NOMO-1 (cell line): ENCODE measurements around the gene DUS3L.
"Not testable (repeated sequence)": the region's sequence is repeated elsewhere in the genome, so short reads cannot be mapped to it uniquely, and the experiment has no call there.

Experiments
- DNase-seq, 2 experiments: peaks; one replicate each; lab custom pipeline; 2025; ENCODE audit not compliant: unreplicated experiment in 2 of 2; lab: John Stamatoyannopoulos, UW

The DUS3L gene

GRCh38 chr19:5800361-5801270, 9.7 kb upstream of the DUS3L start:
- DNase-seq, result no peak

DNA sequence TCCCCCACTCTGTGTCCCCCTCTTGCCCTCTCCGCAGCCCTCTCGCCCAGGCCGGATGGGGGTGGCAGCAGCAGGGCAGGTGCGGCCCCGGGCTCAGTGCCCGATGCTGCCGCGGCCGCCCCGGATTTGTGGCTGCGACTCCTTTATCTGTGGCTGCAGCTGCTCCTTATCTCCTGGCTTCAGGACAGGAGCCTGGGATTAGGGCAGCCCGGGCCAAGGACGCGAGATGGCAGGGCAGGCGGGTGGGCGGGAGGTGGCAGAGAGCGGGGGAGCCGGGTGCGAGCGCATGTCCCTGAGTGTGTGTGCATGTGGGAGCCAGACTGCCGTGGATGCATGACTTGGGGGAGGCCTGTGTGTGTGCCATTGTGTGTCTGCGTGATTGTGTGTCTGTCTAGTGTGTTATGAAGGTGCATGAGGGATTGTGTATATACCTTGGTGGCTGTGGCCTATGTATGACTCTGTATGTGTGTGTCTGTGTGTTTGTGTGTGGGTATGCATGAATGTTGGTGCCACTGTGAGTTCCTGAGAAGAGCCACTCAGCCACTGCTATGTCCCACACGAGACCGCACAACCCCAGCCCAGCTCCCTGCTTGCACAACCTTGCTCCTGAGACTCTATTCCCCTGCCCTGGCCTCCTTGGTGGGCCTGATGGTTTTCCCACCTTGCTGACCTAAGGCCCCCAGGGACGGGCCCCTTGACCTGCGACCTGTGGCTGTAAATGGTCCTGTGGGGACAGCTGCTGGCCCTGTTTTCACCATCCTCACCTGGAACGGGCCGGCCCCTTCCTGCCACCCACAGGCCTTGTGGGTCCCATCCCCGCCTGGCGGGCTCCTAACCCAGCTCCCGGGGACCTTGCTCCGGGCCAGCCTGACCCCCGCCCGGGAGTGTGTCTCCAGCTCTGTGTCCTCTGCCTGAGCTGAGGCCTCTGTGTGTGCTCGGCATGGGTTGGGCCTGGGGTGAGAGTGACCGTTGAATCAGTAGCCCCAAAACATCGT, 8.6 kb upstream of the DUS3L start:
- DNase-seq, result no peak

- no peak for DNase-seq
Measured at GRCh38 chr19:5798244-5798643, 7.3 kb upstream of the DUS3L start.

GRCh38 chr19:5795382-5795919, 4.5 kb upstream of the DUS3L start:
- no peak for DNase-seq

DNA sequence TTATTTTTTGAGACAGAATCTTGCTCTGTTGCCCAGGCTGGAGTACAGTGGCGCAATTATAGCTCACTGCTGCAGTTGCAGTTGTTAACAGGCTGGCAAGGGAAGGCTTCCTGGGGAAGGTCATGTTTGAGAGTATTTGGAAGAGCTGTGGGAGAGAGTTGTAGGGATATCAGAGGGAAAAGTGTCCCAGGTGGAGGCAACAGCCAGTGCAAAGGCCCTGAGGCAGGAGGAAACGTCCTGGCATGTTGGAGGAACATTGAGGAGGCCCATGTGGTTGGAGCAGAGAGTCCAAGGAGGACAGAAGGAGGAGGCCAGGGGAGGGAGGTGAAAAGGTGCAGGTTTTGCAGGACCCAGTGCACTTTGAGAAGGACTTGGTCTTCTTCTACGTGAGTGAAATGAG, 2.2 kb upstream of the DUS3L start:
- no peak for DNase-seq

- no peak for DNase-seq
Measured at GRCh38 chr19:5792224-5792623, 1.3 kb upstream of the DUS3L start.

- DNase-seq, result no peak
Measured at GRCh38 chr19:5789886-5790558, 941 bp downstream of the DUS3L start.

GRCh38 chr19:5789351-5789761, 1.6 kb downstream of the DUS3L start:
- no peak for DNase-seq

- DNase-seq, result no peak
Measured at GRCh38 chr19:5788422-5788821, 2.5 kb downstream of the DUS3L start.

GRCh38 chr19:5787409-5788182, 3.4 kb downstream of the DUS3L start:
- DNase-seq, result no peak

DNA sequence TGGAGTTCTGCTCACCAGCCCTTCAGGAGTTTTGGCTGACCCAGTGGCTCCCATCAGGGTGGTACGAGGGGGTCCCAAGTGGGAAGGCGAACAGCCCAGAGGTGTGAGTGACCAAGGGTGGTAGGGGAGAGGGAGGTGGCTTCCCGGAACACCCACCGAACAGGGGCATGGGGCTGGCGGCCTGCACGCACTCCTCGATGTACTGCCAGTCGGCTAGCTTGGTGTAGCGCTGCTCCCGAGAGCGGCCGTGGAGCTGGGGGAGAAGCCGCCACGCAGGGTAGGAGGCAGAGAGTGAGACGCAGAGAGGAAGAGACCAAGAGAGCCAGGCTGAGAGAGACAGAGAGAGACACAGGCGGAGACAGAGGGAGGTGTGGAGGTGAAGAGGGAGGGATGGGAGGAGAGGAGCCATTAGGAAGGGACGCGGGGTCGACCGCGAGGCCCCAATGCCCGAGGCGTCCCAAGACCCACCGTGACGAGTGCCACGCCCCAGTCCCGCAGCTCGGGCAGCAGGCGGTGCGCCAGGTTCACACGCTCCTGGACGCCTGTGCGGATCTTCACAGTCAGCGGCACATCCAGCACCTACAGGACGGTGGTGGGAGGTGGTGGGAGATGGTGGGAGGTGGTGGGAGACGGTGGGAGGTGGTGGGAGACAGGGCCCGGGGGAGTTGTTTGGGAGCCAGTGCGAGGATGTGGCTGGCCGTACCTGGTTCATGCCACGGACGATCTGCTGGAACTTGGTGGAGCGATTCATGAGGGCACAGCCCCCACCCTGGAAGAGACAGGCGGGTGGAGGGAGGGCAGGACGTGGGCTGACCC, 4.2 kb downstream of the DUS3L start:
- DNase-seq, result no peak

DNA sequence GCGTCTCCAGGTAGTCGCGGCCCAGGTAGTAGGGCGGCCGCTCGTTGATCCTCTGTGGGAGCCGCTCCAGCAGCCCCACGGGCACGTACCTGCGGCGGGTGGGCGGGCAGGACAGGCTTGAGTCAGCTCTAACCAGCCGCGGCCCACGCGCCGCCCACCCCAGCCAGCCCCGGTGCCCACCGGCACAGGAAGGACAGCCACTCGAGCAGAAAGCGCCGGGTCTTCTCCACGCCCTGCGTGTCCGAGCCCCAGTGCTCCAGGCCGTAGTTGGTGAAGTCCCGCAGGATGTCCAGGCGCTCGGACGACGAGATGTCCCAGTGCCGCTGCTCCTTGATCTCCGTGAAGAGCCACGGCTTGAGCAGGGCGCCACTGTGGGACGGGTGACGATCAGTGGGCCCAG, 5.5 kb downstream of the DUS3L start:
- DNase-seq, result no peak

DNA sequence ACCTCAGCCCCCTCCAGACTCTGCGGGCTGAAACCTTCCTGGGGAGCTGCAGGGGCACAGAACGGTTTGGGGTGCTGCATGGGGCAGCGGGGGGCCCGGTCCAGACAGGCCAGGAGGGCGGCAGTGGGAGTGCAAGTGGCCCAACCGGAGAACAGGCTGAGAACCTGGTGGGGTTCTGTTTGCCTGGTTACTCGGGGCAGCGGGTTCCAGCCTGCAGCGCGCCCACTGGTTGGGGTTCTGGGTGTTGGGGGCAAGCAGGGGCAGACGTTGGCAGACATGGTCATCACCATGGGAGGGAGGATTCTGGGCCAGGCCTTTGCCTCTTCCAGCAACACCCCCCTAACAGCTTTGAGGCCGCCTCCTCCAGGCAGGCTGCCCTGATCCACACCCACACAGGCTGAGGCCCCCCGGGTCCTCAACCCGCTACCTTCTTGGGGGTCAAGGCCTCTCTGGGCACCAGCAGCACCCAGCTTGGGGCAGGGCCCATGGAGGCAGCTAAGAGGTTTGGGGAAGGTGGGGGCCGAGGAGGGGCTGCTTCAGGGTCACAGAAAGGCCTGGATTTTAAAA, 6.3 kb downstream of the DUS3L start, which contains the start of gene PRR22:
Gene PRR22 (minus strand): TSS at position 166 of the 567 bp plus-strand sequence. CDS start 86 bp downstream, at position 80.
- DNase-seq, result no peak

DNA sequence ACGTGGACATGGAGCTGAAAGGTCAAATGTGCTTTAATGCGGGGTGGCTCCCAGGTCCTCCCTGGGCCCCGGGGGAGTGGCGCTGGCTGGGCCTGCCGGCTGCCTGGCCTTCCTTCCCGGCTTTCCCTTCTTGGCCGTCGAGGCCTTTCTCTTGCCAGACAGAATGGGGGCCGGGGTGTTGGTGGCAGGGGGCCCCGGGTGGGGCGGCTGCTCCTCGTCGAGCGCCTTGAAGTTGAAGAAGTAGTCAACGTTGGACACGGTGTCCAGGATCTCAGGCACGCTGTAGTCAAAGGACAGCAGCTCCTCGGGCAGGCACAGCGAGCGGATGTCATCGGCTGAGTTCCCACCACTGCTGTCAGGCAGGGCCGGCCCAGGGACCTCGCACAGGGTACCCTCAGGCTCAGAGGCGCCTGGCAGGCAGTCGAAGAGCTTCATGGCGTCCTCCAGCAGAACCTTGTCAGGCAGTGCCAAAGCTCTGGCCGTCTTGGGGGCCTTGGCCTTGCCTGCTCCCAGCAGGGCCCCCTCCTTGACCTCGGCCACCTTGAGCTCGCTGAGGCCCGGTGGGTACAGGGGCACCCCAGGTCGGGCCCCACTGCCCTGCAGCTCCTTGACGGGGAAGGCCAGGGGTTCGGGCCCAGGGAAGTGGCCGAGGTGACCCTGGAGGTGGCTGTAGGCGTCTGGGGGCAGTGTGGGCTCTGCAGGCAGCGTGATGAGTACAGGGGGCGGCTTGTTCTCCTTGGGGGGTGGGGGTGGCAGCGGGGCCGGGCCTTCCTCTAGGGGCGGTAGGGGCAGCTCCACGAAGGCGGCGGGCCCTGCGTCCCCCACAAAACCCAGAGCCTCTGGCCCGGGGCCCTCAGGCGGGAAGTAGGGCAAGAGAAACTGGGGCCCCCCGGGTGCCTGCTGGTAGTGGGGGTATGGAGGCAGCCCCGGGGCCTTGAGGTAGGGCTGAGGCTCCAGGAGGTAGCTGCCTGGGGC, 7.7 kb downstream of the DUS3L start:
- no peak for DNase-seq

DNA sequence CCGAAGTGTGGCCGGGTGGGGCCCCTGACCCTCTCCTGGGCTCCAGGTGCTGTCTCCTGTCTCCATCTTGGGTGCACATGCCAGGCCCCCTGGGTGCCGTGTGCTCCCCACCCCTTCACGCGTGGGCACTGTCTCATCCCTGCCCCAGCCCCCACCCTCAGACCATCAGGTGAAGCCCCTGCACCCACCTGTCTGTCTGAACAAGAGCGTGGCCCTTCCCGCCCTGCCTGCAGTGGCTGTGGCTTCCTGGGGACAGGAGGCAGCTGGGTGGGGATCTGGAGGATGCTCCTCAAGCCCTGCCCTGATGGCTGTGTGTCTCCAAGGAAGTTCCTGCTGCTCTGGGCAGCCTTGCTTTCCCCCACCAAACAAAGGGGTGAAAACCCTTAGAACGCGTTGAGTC, 8.6 kb downstream of the DUS3L start:
- no peak for DNase-seq

GRCh38 chr19:5780916-5781315, 10.0 kb downstream of the DUS3L start:
- not testable (repeated sequence) for DNase-seq

DNA sequence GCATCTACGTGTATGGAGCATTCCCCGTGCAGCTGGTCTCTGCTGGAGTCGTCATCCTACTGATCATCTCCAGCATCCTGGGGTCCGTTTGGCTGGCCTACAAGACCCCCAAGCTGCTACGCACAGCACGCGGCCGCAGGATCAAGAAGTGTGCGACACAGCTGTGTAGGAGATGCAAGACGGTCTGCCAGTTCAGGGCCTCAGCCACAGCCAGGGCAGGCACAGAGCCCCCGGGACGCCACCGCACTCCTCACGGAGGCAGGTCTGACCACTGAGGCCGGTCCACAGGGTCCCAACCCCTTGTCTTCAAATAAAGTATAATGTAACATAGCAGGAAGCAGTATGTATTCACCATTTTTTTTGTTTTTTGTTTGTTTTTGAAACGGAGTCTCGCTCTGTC, 12.6 kb downstream of the DUS3L start:
- DNase-seq, result no peak
